ENCODE data around the gene TTC27. TPM values are rescaled to one million over a fixed set of nuclear protein-coding genes. Genes with fewer than 3 reads are reported as not detected.
"Not testable (repeated sequence)": the region's sequence is repeated elsewhere in the genome, so short reads cannot be mapped to it uniquely, and the experiment has no call there.

Gene TTC27
- total RNA-seq, 2 donors from 2014 or later, result 5.9 to 6.0 TPM

GRCh38 chr2:32748158-32748557 lies 120.3 kb downstream of the TTC27 start:
- TF ChIP-seq CTCF (IDR thresholded peaks at IDR 0.05), result no peak
- no peaks in the 10 kb centered on the region for H3K36me3 ChIP-seq
- peaks cover 0 to 12% of the 10 kb centered on the region in 2 donors for H3K9me3 ChIP-seq
- H3K27ac ChIP-seq, result no peak overlapping the region
- no peak overlapping the region for H3K4me3 ChIP-seq
- H3K4me1 ChIP-seq, result peaks cover 0 to 18% of the 10 kb centered on the region in 2 donors
- no peak for DNase-seq (ENCODE audit: low spot score)
- no peaks in the 10 kb centered on the region for H3K27me3 ChIP-seq

- no peak for TF ChIP-seq CTCF (IDR thresholded peaks at IDR 0.05)
- DNase-seq (ENCODE audit: low spot score), result no peak
- H3K27ac ChIP-seq, result no peak overlapping the region
- peaks cover 0 to 15% of the 10 kb centered on the region in 2 donors for H3K4me1 ChIP-seq
- H3K9me3 ChIP-seq, result peaks cover 0 to 12% of the 10 kb centered on the region in 2 donors
- no peaks in the 10 kb centered on the region for H3K27me3 ChIP-seq
- no peak overlapping the region for H3K4me3 ChIP-seq
- H3K36me3 ChIP-seq, result no peaks in the 10 kb centered on the region
Observed at GRCh38 chr2:32750880-32751279, 123.0 kb downstream of the TTC27 start.

- Histone ChIP-seq H3K9me3 (peaks cover 0 to 11% of the 10 kb centered on the region in 2 donors), H3K36me3 (no peaks in the 10 kb centered on the region), H3K27ac (no peak overlapping the region), H3K4me1 (peaks cover 0 to 10% of the 10 kb centered on the region in 2 donors), H3K4me3 (no peak overlapping the region), H3K27me3 (no peaks in the 10 kb centered on the region)
- DNase-seq (ENCODE audit: low spot score), result no peak
- no peak for TF ChIP-seq CTCF (IDR thresholded peaks at IDR 0.05)
Observed at GRCh38 chr2:32752205-32752604, 124.4 kb downstream of the TTC27 start.

GRCh38 chr2:32752952-32753351 lies 125.1 kb downstream of the TTC27 start:
- Histone ChIP-seq H3K27me3 (no peaks in the 10 kb centered on the region), H3K4me1 (peaks cover 0 to 10% of the 10 kb centered on the region in 2 donors), H3K27ac (no peak overlapping the region), H3K4me3 (no peak overlapping the region), H3K9me3 (peaks cover 0 to 4% of the 10 kb centered on the region in 2 donors), H3K36me3 (no peaks in the 10 kb centered on the region)
- TF ChIP-seq CTCF (IDR thresholded peaks at IDR 0.05), result no peak
- DNase-seq (ENCODE audit: low spot score), result no peak

- not testable (repeated sequence) for H3K27ac ChIP-seq; DNase-seq (ENCODE audit: low spot score); H3K36me3 ChIP-seq; H3K27me3 ChIP-seq; H3K4me3 ChIP-seq; H3K9me3 ChIP-seq
- H3K4me1 ChIP-seq, result peaks cover 0 to 10% of the 10 kb centered on the region in 2 donors
Observed at GRCh38 chr2:32754676-32755075, 126.8 kb downstream of the TTC27 start.

- DNase-seq (ENCODE audit: low spot score), result no peak
- Histone ChIP-seq H3K4me3 (no peak overlapping the region), H3K36me3 (no peaks in the 10 kb centered on the region), H3K4me1 (peaks cover 0 to 15% of the 10 kb centered on the region in 2 donors), H3K9me3 (no peaks in the 10 kb centered on the region), H3K27ac (no peak overlapping the region), H3K27me3 (no peaks in the 10 kb centered on the region)
- no peak for TF ChIP-seq CTCF (IDR thresholded peaks at IDR 0.05)
Observed at GRCh38 chr2:32755666-32756065, 127.8 kb downstream of the TTC27 start.
